Measurements from ENCODE around the gene RBMS1.

The RBMS1 gene

DNA sequence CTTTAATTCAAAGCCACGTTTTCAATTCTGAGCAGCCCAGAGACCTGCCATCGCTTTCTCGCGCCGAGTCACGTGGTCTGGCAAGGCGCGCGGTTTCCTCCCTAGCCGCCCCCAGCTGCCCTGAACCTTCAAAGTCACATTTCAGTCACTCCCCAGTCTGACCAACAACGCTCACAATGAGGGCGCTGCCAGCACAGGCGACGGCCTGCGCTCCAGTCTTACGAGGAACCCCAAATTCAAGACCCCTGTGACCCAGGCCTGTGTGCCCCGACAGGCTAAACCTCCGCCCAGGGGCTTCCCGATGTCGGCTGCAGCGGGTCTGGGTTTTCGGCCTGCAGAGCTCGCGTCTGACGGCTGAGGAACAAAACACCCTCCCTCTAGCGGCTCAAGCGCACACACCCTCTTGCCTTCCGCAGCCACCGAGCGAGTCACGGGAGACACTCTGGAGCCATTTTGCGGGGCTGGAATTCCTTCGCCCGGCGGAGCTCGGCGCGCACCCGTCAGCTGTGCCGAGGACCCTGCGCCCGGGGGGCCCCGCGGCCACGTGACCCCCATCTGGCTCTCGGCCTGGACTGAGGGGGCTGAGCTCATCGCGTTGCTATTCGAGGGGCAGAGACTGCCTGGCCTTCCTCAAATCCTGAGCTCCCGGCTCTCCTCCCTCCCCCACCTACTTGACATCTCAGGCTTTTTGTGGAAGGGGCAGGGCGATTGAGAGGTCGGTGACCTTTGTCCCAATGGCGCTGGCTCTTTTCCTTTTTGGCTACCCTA lies 223.6 kb downstream of the RBMS1 start:
- DNase-seq: peak; percentile 73

DNA sequence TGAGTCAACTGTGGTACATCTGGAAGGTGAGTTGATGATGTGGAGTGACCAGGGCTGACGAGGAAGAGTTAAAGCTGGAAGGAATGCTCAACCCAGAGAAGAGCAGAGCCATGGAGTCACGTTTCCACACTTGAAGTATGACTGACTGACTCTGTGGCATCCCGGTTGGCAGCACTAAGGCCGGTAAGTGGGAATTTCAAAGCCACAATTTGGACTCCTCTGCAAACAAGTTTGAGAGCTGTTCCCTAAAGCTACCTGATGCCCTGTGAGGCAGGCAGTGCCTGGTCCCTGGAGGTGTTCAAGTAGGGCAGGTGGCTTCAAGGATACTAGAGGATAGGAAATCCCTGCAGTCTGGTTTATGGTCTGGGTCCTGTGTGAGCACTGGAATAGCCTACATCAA lies 224.2 kb downstream of the RBMS1 start:
- DNase-seq: peak; percentile 5

DNA sequence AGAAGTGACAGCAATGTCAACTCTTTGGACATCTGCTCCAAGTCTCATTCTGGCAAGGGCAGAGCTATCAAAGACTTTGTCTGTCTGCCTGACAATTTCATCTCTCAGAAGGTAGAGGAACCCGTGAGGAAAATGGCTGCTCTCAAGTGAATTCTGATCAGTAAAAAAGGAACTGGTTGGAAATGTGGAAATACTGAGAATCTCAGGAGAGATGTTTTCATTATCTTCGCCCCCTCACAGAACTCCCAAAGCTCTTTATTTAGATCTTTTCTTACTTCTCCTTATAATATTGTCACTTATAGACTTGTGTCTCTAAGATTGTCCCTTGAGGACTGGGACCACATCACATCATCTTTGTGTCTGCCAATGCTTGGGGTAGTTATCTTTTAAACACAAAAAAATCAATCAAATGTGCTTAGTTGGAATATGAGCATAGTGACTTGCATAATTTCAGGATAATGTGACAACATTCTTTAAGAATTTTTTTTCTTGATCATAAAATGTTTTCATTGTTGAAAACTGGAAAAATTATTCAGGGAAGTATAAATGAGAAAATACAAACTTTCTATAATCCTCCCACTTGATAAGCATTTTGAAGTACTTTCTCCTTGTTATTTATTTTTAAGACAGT lies 225.3 kb downstream of the RBMS1 start:
- no peak for DNase-seq

DNA sequence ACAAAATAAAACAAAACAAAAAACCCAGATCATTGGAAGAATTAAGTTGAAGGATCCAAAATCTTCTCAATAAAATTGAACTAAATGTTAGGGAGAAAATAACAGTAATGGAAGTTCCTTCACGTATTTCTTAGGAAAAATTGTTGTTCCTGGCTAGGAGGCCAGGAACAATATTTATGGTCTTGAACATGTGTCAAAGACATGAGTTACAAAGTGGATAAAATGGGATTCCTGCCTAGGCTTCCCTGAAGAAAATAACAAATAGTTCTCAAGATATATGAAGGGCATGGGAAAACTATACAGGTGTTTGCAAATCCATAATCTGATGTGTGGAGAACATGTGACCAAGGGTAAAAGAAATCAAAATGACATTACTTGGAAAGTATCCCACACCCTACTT lies 225.9 kb downstream of the RBMS1 start:
- DNase-seq: no peak

DNA sequence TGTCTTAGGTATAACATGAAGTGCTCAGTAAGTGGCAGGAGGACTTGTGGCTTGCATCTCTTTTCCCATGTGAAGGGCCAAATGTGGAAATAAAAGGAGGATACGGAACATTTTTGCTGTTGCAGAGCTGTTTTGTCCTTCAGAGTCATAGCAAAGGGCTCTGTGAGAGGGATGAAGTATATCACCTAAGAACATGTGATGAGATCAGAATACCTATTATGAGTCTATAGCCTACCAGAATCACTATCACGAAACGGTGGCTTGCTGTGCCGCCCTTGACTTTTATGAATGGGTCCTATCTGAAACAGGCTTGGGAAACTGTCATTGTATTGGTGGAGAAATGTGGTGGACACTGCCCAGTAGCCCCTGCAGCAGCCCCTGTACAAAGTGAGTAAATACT lies 226.6 kb downstream of the RBMS1 start:
- DNase-seq: no peak

DNA sequence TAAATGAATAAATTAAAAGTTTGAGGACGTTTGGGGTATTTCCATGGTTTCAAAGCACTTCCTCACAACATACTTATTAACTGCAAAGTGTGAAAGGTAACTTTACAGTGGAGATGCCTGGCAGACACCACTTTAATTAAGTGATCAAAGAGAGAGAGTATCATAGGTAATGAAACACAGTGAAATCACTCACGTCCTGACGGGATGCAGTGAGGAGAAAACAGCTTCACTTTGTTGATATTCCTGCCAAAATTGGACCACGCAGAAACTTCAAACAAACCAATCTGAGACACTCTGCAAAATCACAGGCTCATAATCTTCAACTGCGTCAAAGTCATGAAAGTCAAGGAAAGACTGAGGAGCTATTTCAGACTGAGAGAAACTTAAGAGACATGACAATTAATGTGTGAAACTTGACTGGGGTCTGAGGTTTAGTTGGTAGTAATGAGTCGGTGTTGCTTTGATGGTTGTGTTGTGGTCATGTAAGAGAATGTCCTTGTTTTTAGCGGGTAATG lies 227.5 kb downstream of the RBMS1 start:
- no peak for DNase-seq

DNA sequence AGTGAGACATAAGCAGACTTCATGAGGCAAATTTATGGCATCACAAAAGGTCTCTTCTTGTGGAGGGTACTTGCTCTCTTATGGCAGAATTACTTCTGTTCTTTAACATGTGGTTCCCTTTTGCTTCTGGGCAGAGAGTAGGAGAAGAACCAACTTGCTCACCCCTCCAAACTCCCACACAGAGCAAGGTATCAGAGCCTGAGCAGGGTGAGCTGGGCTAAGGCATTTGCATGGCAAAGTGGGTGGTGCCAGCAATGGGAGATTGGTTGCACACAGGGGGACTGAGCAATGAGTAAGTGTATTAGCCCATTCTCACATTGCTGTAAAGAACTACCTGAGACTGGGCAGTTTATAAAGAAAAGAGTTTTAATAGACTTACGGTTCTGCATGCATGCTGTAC lies 229.3 kb downstream of the RBMS1 start:
- no peak for DNase-seq

DNA sequence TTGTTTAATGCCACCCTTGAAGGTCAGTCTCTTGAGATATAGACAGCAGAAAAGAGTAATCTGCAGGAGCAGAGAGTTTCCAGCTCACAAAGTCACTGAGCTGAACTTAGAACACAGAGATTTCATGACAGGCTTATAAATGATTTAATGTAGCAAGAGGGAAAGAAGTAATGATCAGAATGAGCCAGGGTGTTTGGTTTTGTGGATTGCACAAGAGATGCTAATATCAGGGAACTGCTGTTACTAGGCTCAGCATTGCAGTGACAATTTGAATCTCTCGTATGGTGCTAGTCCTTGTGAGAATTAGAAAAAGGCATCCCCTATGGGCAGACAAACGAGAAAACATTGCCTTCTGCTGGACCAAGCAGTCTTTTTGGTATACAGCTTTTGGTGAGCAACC lies 231.9 kb downstream of the RBMS1 start:
- DNase-seq: no peak

DNA sequence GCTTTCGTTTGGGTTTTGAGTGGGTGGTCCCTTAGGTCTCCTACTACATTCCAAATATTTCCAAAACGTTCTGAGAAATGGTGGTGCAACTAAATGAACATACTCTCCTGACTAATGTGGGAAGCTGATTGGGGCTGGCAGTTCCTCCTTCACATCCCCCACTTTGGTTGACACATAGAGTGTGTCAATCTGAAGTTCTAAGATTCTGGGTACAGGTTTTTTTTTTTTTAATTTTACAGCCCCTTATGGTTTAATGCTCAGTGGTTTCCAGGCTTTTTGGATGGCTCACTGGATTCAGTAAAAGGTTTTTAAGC lies 235.2 kb downstream of the RBMS1 start:
- no peak for DNase-seq

DNA sequence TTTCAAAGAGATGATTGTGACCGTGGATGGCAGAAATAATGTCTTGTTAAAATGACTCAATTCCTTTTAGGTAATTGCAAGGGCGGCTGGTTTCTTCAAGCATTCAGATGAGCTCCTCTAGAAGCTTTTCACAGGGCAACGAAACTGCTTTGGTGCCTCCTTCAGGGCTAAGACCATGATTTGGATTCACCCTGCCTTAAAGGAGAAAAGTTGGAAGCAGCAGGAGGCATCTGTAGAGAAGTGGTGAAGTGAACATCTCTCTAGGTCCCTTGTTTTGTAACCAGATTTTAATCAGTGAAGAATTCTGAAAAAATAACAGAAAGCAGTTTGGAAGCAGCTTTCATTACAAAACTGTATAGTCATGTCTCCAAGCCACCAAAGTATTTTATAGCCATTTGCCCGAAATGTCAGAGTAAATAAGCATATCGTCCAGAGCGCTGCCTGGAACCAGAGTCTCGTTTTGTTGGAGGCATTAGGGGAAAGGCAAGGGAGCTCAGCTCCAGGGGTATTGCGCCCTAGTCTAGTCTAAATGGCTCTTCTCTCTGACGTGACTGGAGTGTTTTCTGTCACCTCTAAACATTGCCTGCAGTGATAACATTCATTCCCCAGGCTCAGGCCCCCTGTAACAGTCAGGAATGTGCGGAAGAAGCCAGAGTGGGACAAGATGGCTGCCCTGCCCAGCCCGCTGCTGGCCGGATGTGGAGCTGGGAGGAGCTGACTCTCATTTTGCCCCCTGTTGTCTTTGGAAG lies 235.7 kb downstream of the RBMS1 start:
- no peak for DNase-seq

DNA sequence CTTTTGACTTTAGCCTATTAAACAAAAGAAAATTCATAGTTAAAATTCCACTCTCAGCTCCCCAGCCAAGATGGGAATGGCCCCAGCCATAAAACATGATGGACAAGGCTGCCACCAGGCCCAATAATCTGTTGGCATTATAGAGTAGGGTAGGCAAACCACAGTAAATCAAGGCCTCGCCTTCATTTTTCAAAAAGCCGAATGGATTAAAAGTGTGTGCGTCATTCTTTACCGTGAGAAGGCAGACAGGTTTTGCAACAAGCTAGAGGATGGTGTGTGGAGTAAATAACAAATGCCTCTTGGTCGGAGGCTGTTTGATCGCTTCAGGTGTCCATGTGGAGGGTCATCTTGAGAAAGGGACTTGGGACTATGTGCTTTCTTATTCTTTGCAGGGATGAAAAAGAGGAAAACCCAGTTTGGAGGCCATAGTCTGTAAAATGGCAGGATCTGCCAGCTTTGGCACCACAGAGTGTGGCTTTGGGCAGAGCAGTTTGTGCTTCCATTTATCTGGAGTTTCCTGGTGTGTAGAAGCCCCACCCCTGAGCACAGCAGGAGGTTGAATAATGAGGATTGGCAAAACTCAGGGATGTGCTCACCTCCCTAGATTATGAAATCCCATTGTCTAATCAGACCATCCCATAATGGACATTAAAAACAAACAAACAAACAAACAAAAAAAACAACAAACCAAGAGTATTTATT lies 236.4 kb downstream of the RBMS1 start:
- no peak for DNase-seq

DNA sequence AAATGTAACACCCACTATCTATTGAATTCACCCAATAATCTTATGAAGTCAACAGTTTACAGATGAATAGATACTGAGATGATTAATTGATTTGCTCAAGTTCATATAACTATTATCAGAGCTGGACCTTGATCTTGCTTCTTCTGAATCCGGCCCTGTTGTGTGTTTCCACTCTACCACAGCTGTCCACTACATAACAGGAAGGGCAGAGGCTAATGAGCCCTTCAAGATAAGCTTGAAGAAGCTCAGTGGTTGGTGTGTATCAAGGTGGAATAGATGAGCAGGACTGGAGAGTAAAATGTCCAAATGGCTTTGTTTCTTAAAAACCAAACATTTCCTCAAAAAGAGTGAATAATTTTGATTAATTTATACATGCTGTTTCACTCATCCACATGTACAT lies 237.1 kb downstream of the RBMS1 start:
- no peak for DNase-seq

DNA sequence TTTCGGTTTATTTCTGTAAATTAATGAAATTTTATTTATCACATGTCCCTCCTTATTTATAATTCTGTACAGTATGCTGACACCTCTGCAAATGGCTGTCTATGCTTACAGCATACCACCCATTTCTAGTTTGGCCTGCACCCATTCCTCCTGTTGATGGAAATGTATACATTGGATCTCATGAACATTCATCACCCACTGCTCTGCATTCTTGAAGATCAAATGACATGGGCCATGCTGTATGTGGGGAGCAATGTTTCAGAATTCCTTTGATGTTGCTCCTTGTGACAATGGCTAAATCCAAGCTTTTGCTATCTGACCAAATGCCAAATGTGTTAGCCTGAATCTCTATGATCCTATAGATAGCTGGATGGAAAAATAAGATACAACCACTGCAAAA lies 238.2 kb downstream of the RBMS1 start:
- DNase-seq: no peak

DNA sequence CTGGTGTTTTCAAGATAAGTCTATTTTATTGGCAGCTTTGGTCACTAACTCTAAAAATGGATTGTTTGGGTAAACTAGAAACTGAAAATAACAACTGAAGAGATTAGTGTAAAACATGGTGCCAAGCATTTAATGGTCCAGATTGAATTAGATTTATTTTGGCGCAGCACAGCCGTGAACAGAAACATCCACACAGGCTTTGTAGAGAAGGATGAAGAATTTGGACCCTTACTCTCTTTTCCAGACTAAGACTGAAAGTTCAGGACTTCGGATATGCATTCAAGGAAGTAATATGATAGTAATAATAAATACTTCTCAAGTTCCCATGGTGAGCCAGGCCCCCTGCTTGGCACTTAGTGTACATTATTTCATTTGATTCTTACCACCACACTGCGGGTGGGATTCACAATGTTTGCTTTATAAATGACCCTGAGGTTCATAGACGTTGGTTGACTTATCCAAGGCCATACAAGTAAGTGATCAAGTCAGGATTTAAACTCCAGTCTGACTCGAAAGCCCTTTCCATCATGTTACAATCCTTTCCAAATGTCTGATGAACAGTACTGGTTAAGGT lies 239.3 kb downstream of the RBMS1 start:
- DNase-seq: no peak

DNA sequence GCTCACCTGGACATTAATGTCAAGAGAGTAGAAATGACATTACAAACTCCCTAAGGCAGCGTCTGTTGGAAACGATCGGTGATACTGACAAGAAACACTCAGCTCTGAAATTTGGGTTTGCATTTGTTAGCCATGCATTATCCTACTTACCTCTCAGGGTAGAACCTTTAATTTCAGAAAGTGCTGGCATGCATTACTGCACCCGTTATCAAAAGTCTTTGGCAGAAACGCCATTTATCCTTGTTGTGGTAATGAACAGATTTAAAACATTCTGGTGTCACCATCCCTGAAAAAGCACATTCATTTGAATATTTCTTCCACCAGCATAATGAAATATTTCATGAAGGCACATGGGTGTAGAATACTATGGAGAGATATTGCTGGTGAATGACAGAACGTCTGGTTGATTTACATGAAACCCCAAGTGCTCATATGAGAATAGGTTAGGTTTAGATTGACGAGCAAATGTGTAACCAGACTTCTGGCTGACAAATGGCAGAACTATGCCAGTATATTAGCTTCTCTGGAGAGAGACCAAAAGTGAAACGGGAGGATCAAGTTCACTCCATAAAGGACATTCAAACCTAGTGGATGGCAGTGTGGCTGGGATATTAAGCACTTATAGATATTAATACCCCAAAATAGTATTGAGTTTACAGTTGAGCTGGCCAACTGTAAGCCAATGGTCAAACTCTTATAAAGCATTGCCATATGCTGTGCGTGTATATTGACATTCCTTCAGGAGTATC lies 240.0 kb downstream of the RBMS1 start:
- DNase-seq: no peak

DNA sequence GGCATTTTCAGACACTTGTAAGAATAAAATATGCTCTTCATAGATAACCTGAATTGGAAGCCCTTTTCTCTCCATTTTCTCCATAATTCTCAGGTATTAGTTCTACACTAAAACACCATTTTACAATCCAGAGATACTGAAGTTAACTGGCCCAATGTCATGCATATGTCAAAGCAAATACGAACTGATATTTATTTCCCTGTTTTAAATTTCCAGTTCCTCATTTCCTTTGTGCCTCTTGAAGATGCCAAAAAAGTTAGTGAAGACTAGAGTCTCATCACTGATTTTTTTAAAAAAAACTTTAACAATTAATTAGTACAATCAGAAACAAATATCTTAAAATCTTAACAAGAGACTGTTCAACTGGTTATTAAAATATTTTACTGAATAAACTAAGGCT lies 240.7 kb downstream of the RBMS1 start:
- DNase-seq: no peak

DNA sequence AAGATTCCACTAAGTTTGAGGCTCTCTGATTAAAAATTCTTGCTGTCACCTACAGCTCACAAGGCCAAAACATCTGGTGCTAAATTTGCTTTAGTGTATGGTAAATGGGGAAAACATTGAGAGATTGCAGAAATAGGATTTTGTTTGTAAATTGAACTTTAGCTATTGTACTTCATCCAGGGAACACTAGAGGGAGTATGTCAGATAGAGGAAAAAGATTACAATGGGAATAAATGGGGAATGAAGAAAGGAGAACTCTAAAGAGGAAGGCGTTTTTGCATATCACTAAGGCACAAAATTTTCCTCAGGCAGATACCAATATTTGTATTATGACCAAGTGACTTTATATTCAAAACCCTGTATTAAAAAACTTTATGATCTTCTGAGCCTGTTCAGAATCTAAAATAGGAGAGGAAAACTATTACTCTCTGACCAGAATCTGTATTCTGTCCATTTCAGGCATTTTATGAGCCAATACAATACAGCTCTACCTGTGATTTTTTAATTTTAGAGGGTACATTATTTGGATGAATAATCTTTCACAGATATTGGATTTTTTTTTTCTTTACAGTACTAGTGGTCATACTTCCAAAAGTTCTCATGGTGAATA lies 241.2 kb downstream of the RBMS1 start:
- no peak for DNase-seq

DNA sequence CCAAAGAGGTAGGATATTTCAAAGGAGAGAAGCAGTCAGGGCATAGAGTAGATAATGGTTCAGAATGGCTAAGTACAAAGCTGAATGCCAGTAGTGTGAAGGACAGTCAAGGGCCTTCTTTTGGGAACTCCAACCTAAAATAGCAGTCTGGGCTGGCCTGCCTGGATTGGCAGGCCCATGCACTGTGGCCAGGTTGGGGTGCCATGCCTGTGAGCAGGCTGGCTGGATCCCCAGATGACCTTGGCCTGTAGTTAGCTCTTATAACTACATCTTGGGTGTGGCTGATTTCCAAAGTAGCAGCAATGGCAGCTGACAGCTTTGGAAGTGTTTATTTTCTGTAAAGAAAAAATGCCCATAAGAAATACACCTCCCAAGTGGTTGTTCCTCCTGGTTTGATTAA lies 242.0 kb downstream of the RBMS1 start:
- no peak for DNase-seq

DNA sequence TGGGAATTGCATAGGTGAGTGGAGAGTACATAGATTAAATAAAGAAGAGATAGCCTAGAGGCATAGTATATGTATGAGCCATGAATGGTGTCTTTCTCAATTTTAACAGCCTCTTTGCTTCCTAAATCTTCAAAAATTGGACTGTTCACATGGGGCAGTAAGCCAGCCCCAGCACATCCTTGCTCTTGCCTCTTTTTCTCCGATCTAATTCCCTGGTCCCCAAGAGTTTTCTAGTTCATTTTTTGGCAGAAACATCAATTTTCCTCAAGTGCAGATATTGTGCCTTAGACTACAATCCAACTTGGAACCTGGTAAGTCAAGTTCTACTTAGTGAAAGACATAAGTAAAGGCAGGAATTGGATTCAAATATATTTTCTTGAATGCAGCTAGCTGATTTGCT lies 243.7 kb downstream of the RBMS1 start:
- DNase-seq: no peak

DNA sequence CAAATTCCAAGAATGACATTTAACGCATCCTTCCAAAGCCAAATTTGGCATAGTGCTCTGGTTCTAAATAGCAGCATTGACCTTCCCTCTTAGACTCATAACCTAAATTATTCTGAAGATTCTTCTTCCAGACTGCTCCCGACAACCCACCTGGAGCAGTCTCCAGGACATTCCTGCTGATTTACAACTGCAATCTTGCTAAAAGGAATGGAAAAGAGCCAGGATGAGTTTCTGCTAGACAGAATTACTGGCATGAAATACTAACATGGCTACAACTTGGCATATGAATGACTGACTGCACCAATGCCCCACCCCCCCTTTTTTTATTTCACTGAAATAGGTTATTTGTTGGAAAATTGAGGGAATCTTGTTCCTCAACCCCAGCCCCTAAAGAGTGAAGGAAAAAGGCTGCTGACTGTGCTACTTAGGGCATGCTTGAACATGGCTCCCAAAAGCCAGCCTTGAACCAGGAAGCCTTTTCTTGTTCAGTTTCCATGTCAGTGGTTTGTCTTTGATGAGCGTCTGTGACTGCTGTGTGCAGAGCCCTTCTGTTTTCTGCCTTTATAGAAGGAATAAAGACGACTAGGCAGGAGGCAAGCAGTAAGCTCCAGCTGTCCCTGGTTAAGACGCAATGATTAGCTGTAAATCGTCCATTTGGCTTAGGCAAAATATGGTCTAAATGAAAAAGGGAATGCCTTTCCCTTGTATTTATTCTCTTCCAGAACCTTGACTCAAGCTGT lies 246.1 kb downstream of the RBMS1 start:
- no peak for DNase-seq

DNA sequence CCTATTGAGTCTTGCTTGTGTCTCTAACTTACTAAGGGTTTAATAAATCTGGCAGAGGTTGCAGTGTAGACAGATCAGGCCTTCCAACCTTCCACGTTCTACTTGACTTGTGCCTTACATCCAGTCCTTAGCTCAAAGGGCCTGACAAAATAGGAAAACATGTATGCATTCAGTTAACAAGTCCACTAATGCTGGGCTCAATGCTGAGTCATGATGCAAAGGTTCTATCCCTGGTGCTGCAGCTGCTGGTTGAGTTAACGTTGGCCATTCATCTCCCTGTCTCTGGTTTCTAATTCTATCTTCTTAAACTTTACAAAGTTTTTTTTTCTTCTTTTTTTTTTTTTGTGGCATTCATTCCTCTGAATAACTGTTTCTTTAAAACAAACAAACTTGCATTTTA lies 247.3 kb downstream of the RBMS1 start:
- DNase-seq: no peak

All from CD4-positive, alpha-beta T cell treated with Interleukin-6 for 4 hours (primary cell).